Endothelial cell of umbilical vein (primary cell): Measurements from ENCODE around the gene CNTNAP2.

Experiments
- EZH2 ChIP-seq: IDR thresholded peaks from 2 replicates; pipeline ENCODE4 v1.6.1; 2012; ENCODE audit warnings: borderline replicate concordance, low read depth, mild to moderate bottlenecking, moderate library complexity, low read length, inconsistent platforms; ENCODE audit not compliant: severe bottlenecking
- POLR2A ChIP-seq: IDR thresholded peaks from 2 replicates; pipeline ENCODE4 v1.6.1; 2012; ENCODE audit warnings: low read depth, mild to moderate bottlenecking, control low read depth, low read length
- POLR2AphosphoS5 ChIP-seq: IDR thresholded peaks from 2 replicates; pipeline ENCODE4 v1.6.1; 2012; ENCODE audit warnings: low read depth, mild to moderate bottlenecking, control low read depth, low read length, moderate library complexity; ENCODE audit not compliant: insufficient read depth
- TF ChIP-seq, protein P1 (sequence below), 2 donors: IDR thresholded peaks; 1 replicate in 1 of 2; 2 replicates in 1 of 2; pipeline ENCODE4 v1.5.1; 2011; ENCODE audit warnings: low read length in 2 of 2, mild to moderate bottlenecking in 2 of 2, moderate library complexity in 2 of 2, control low read depth in 1 of 2, inconsistent platforms in 1 of 2, low read depth in 1 of 2; ENCODE audit not compliant: insufficient read depth in 1 of 2; ENCODE audit errors: extremely low read depth in 1 of 2
- TF ChIP-seq, protein P2 (sequence below): IDR thresholded peaks from 2 replicates; pipeline ENCODE4 v1.6.1; 2011; ENCODE audit not compliant: insufficient read depth, insufficient read length

- TF ChIP-seq, protein P1, sequence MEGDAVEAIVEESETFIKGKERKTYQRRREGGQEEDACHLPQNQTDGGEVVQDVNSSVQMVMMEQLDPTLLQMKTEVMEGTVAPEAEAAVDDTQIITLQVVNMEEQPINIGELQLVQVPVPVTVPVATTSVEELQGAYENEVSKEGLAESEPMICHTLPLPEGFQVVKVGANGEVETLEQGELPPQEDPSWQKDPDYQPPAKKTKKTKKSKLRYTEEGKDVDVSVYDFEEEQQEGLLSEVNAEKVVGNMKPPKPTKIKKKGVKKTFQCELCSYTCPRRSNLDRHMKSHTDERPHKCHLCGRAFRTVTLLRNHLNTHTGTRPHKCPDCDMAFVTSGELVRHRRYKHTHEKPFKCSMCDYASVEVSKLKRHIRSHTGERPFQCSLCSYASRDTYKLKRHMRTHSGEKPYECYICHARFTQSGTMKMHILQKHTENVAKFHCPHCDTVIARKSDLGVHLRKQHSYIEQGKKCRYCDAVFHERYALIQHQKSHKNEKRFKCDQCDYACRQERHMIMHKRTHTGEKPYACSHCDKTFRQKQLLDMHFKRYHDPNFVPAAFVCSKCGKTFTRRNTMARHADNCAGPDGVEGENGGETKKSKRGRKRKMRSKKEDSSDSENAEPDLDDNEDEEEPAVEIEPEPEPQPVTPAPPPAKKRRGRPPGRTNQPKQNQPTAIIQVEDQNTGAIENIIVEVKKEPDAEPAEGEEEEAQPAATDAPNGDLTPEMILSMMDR (IDR thresholded peaks at IDR 0.05; ENCODE audit: extremely low read depth in 1 of 2, insufficient read depth in 1 of 2, low read depth in 1 of 2, low read length in 2 of 2), result no peak
- TF ChIP-seq, protein P2, sequence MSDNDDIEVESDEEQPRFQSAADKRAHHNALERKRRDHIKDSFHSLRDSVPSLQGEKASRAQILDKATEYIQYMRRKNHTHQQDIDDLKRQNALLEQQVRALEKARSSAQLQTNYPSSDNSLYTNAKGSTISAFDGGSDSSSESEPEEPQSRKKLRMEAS, result no peak
- no peak for TF ChIP-seq POLR2A
- TF ChIP-seq POLR2AphosphoS5, result no peak
- TF ChIP-seq EZH2, result no peak
These were observed 1439.7 kb downstream of the CNTNAP2 start for GRCh38 chr7:147556317-147556716.
